ENCODE data around the gene GPR89A.
"Not testable (repeated sequence)": the region's sequence is repeated elsewhere in the genome, so short reads cannot be mapped to it uniquely, and the experiment has no call there.

- TF ChIP-seq CTCF, POLR2A (IDR thresholded peaks at IDR 0.05): not testable (repeated sequence)
Observed at GRCh38 chr1:145622177-145622576, 14.4 kb downstream of the GPR89A start.

Measured in esophagus squamous epithelium (tissue), 4 donors.